Endometrial microvascular endothelial cells (primary cell): ENCODE data around the gene DCLRE1C. TPM values are rescaled to one million over a fixed set of nuclear protein-coding genes. Genes with fewer than 3 reads are reported as not detected.
"Not testable (repeated sequence)": the region's sequence is repeated elsewhere in the genome, so short reads cannot be mapped to it uniquely, and the experiment has no call there.

Source experiments
- in situ Hi-C: cut with HindIII; loops from 2 replicates; pipeline ENCODE4 v1.10.0; 2017; ENCODE audit warnings: low sequenced_read_pairs, low pct_unique_long_range_greater_than_20kb; ENCODE audit errors: inconsistent ontology term
- total RNA-seq: library from RNA; depleted of rRNA; stranded (reverse); fragments of >200 nt; gene quantifications from one replicate; pipeline ENCODE4 v1.2.3, GENCODE V29; 2015; ENCODE audit errors: inconsistent ontology term

DCLRE1C gene
- 5.7 TPM for total RNA-seq

GRCh38 chr10:14954001-14954770 is at the start of gene DCLRE1C:
DCLRE1C (minus strand) TSS chr10:14954096; CDS start chr10:14954010, 86 bp downstream.
- in situ Hi-C loops: no loop called here

GRCh38 chr10:14995964-14996565 is 42.2 kb upstream of the DCLRE1C start:
- in situ Hi-C loops: no loop called here

GRCh38 chr10:14993500-14994455 is 39.9 kb upstream of the DCLRE1C start:
- in situ Hi-C loops: not testable (repeated sequence)

GRCh38 chr10:14992336-14992735 is 38.4 kb upstream of the DCLRE1C start:
- in situ Hi-C loops: not testable (repeated sequence)

- in situ Hi-C loops: not testable (repeated sequence)
These were observed 37.3 kb upstream of the DCLRE1C start for GRCh38 chr10:14991035-14991749.

- in situ Hi-C loops: not testable (repeated sequence)
These were observed 35.7 kb upstream of the DCLRE1C start for GRCh38 chr10:14989552-14989951.

- in situ Hi-C loops: no loop called here
These were observed 28.8 kb upstream of the DCLRE1C start for GRCh38 chr10:14982744-14983143.

- in situ Hi-C loops: no loop called here
These were observed 21.9 kb upstream of the DCLRE1C start for GRCh38 chr10:14975672-14976273.

- in situ Hi-C loops: not testable (repeated sequence)
These were observed 20.5 kb upstream of the DCLRE1C start for GRCh38 chr10:14974153-14974998.

- in situ Hi-C loops: no loop called here
These were observed 18.1 kb upstream of the DCLRE1C start for GRCh38 chr10:14971867-14972448.

- in situ Hi-C loops: no loop called here
These were observed 14.0 kb upstream of the DCLRE1C start for GRCh38 chr10:14967897-14968296.

GRCh38 chr10:14959221-14960057 is 5.5 kb upstream of the DCLRE1C start, which contains the start of gene MEIG1:
MEIG1 (plus strand) TSS chr10:14959388; CDS start chr10:14966469, 7,081 bp downstream.
- in situ Hi-C loops: no loop called here

GRCh38 chr10:14958872-14959220 is 5.0 kb upstream of the DCLRE1C start:
- in situ Hi-C loops: no loop called here

- in situ Hi-C loops: no loop called here
These were observed 1.0 kb upstream of the DCLRE1C start for GRCh38 chr10:14954934-14955333.

- in situ Hi-C loops: no loop called here
These were observed 384 bp downstream of the DCLRE1C start for GRCh38 chr10:14953424-14954000.

GRCh38 chr10:14952851-14953423 is 959 bp downstream of the DCLRE1C start:
- in situ Hi-C loops: no loop called here
